GM12878 (cell line): ENCODE data around the gene SYNGR1. TPM values are rescaled to one million over a fixed set of nuclear protein-coding genes. Genes with fewer than 3 reads are reported as not detected.

Experiments
- CREM ChIP-seq: IDR thresholded peaks from 2 replicates; pipeline ENCODE4 v1.6.1; 2014; ENCODE audit warnings: antibody characterized with exemption, low read depth
- MTA3 ChIP-seq: IDR thresholded peaks from 2 replicates; pipeline ENCODE4 v1.6.1; 2012; ENCODE audit warnings: low read length, inconsistent platforms, borderline replicate concordance
- MYC ChIP-seq: IDR thresholded peaks from 2 replicates; pipeline ENCODE4 v1.6.1; 2011; ENCODE audit warnings: mild to moderate bottlenecking, low read length, moderate library complexity, inconsistent platforms; ENCODE audit not compliant: insufficient read depth, insufficient replicate concordance, insufficient read length, severe bottlenecking
- NBN ChIP-seq: fragments of 450-650 bp; IDR thresholded peaks from 2 replicates; pipeline ENCODE4 v1.6.1; 2016
- RUNX3 ChIP-seq: IDR thresholded peaks from 2 replicates; pipeline ENCODE4 v1.6.1; 2012; ENCODE audit warnings: low read length, inconsistent platforms
- SUPT20H ChIP-seq: IDR thresholded peaks from 2 replicates; pipeline ENCODE4 v1.6.1; 2011; ENCODE audit warnings: low read depth, mild to moderate bottlenecking, low read length, moderate library complexity, borderline replicate concordance; ENCODE audit not compliant: control insufficient read depth
- YBX1 ChIP-seq: fragments of 450-650 bp; IDR thresholded peaks from 2 replicates; pipeline ENCODE4 v1.6.1; 2016; ENCODE audit warnings: antibody characterized with exemption
- ZSCAN29 ChIP-seq: fragments of 450-650 bp; IDR thresholded peaks from 2 replicates; pipeline ENCODE4 v1.6.1; 2017; ENCODE audit warnings: mild to moderate bottlenecking, moderate library complexity
- polyA plus RNA-seq, 11 experiments: library from polyadenylated mRNA; depleted of rRNA in 4 of 11; unstranded in 6 of 11; stranded (reverse) in 5 of 11; fragments of >200 nt; fragmentation: Nextera tagmentation in 4 of 11; fragmentation: Illumina TruSeq in 1 of 11; extraction: Ambion mirVana in 4 of 11; extraction: Trizol in 1 of 11; gene quantifications; 1 replicate in 1 of 11; 2 replicates in 10 of 11; pipeline versions ENCODE4 v1.2.1 to v1.2.3, GENCODE V29; 2011 to 2016; ENCODE audit warnings: inconsistent platforms in 2 of 11, missing spikeins in 2 of 11, low read depth in 1 of 11
- total RNA-seq, 4 experiments: library from RNA; depleted of rRNA in 3 of 4; stranded (reverse); fragments of >200 nt in 3 of 4; fragmentation: Illumina TruSeq in 1 of 4; extraction: Trizol in 1 of 4; gene quantifications; 2 replicates each; pipeline versions ENCODE4 v1.2.1 to v1.2.3, GENCODE V29; 2013 to 2021
- TF ChIP-seq, protein P1 (sequence below): fragments of 450-650 bp; IDR thresholded peaks from 2 replicates; pipeline ENCODE4 v1.6.1; 2017; ENCODE audit warnings: mild to moderate bottlenecking
- TF ChIP-seq, protein P2 (sequence below): fragments of 450-650 bp; IDR thresholded peaks from 2 replicates; pipeline ENCODE4 v1.6.1; 2016; ENCODE audit warnings: mild to moderate bottlenecking

The SYNGR1 gene
- total and polyA plus RNA-seq, 10 of the 15 experiments (the other 5 are each of a cell fraction or from before 2014, with no cell fraction given): 0.87 to 9.2 (median 3.5) TPM

DNA sequence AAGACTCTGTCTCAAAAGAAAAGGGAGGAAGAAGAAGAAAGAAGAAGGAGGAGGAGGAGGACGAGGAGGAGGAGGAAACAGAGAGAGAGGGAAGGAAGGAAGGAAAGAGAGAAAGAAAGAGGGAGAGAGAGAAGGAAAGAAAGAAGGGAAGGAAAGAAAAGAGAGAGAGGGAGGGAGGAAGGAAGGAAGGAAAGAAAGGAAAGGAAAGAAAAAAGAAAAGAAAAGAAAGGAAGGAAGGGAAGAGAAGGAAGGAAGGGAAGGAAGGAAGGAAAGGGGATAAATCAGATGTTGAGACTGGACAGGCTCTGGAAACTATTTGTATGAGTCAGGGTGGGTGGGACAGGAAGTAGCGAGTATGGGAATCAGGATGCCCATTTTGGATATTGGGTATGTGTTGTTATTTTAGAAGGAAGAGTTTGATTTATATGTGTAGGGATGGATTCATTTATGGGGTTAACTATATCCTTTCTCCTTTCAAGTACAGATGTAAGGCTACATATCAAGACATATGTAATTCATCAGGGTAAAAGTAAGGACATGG, 24.3 kb upstream of the SYNGR1 start (continued):
- TF ChIP-seq SUPT20H: no peak
- no peak for TF ChIP-seq RUNX3
- TF ChIP-seq CREM: no peak
- TF ChIP-seq, protein P1, sequence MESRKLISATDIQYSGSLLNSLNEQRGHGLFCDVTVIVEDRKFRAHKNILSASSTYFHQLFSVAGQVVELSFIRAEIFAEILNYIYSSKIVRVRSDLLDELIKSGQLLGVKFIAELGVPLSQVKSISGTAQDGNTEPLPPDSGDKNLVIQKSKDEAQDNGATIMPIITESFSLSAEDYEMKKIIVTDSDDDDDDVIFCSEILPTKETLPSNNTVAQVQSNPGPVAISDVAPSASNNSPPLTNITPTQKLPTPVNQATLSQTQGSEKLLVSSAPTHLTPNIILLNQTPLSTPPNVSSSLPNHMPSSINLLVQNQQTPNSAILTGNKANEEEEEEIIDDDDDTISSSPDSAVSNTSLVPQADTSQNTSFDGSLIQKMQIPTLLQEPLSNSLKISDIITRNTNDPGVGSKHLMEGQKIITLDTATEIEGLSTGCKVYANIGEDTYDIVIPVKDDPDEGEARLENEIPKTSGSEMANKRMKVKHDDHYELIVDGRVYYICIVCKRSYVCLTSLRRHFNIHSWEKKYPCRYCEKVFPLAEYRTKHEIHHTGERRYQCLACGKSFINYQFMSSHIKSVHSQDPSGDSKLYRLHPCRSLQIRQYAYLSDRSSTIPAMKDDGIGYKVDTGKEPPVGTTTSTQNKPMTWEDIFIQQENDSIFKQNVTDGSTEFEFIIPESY: no peak
- no peak for TF ChIP-seq MYC
- TF ChIP-seq, protein P2, sequence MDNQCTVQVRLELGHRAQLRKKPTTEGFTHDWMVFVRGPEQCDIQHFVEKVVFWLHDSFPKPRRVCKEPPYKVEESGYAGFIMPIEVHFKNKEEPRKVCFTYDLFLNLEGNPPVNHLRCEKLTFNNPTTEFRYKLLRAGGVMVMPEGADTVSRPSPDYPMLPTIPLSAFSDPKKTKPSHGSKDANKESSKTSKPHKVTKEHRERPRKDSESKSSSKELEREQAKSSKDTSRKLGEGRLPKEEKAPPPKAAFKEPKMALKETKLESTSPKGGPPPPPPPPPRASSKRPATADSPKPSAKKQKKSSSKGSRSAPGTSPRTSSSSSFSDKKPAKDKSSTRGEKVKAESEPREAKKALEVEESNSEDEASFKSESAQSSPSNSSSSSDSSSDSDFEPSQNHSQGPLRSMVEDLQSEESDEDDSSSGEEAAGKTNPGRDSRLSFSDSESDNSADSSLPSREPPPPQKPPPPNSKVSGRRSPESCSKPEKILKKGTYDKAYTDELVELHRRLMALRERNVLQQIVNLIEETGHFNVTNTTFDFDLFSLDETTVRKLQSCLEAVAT: no peak
- TF ChIP-seq YBX1: no peak
- TF ChIP-seq MTA3: no peak
- no peak for TF ChIP-seq ZSCAN29
- TF ChIP-seq NBN: no peak
